HG03575 (cell line): ENCODE measurements around the gene GPR152.
"Not testable (repeated sequence)": the region's sequence is repeated elsewhere in the genome, so short reads cannot be mapped to it uniquely, and the experiment has no call there.

Source experiments
- ATAC-seq: cut with Tn5 transposase; IDR thresholded peaks from one replicate; pipeline ENCODE4 v1.9.1; 2021; ENCODE audit not compliant: unreplicated experiment, insufficient number of reproducible peaks, low FRiP score; ENCODE audit errors: extremely low read depth

GPR152 gene

DNA sequence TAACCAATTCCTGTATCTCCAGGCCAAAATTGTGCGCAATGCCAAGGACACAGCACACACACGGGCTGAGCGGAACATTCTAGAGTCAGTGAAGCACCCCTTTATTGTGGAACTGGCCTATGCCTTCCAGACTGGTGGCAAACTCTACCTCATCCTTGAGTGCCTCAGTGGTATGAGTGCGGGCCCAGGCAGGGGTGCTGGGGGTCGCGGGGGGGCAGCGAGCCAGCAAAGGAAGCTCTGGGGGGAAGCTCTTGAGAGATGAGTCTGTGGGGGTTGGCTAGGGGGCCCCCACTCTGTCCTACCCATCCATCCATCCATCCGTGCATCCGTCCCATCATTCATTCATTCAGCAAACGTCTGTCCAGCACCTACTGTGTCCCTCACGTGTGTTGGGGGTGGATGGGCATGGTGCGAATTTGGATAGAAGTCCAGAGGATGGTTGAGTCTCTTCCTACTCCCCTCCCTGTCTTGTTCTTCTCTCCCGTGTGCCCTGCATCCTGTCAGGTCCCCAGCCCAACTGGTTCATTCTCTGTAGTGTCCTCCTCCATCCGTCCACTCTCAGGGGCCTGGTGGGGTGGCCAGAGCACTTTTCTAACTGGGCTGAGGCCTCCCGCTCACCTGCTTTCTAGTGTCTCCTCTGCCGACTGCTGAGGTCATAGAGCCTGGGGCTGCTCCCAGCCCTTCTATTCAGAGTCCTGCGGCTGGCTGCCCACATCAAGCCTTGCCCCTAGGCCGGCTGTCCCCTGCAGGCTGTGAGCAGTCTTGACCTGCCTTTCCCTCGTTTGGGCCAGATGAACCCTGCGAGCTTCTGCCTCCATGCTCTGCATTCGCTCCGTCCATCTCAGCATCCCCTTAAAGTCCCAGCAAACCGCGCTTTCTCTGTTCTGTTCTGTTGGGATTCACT, 20.9 kb downstream of the GPR152 start:
- no peak for ATAC-seq

DNA sequence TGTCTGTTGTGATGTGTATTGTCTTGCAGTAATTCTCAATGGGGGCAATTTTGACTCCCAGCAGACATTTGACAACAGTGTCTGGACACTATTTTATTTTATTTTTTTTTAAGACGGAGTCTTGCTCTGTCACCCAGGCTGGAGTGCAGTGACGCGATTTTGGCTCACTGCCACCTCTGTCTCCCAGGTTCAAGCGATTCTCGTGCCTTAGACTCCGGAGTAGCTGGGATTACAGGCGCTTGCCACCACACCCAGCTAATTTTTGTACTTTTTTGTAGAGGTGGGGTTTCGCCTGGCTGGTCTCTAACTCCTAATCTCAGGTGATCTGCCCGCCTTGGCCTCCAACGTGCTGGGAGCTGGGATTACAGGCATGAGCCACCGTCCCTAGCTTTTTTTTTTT, 22.8 kb downstream of the GPR152 start:
- ATAC-seq: no peak

DNA sequence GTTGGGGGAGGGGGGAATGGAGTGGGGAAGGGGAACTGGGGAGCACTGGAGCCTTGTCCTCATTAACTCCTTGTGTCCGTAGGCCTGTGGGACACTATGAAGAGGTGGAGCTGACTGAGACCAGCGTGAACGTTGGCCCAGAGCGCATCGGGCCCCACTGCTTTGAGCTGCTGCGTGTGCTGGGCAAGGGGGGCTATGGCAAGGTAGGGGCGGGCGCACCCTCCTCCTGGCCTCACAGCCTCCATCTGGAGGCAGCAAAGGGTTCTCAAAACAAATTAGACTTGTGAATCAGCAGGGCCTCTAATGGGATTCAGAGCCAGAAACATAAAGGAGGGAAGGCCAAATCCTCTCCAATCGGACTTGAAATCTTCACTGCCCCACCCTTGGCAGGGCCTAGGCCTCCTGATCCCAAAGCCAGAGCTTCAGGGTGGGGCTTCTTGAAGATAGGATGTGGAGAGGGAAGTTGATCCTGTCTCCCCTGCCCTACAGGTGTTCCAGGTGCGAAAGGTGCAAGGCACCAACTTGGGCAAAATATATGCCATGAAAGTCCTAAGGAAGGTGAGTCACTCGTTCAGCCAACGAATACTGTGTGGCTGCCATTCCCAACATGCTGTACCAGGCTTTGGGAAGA, 23.4 kb downstream of the GPR152 start:
- ATAC-seq: no peak

DNA sequence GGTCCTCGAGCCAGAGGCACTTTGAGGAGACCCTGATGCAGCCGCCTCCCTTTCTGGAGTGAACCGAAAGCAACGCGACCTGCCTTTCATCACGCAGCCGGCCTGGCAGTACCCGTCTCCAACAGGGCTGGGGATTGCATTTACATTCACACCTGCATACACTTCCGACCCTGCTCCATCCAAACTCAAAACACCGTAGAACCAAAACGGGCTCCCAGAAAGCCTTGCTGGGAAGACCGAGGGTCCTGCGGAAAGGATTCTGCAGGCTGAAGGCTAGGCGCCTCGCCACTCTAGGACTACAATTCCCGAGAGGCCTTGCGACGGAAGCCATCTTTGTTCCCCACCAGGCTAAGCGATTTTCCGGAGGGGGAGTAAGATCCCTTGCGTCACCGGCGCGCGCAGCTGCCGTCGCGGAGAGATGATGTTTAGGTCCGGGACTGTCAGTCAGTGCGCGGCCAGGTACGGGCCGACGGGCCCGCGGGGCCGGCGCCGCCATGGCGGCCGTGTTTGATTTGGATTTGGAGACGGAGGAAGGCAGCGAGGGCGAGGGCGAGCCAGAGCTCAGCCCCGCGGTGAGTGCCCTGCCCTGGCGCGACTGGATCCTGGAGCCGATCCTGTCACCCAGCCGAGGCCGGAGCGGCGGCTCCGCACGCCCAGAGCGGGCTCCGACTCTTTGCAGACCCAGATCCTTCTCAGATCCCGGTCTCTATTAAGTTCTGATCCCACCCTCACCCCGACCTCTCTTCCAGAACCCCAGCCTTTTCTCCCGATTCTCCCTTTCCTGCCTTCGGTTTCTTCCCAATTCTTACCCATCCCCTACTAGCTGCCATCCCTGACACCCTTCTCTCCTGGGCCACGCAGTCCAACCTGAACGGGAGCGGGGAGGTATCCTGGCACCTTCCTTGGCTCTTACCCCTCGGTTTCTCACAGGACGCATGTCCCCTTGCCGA, 24.2 kb downstream of the GPR152 start, which contains the start of gene RPS6KB2:
Gene RPS6KB2, plus strand, starts transcription at position 443 of the 950 bp plus-strand sequence. Its CDS starts 52 bp downstream, at position 495.
- ATAC-seq: no peak

DNA sequence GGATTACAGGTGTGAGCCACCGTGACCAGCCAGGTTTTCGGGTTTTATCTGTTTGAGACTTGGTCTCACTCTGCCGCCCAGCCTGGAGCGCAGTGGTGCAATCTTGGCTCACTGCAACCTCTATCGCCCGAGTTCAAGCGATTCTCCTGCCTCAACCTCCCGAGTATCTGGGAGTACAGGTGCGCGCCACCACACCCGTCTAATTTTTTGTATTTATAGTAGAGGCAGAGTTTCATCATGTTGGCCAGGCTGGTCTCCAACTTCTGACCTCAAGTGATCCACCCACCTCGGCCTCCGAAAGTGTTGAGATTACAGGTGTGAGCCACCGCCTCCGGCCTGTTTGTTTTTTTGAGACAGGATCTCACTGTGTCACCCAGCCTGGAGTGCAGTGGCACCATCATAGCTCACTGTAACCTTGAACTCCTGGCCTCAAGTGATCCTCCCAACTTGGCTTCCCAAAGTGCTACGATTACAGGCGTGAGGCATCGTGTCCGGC, 25.1 kb downstream of the GPR152 start:
- ATAC-seq: not testable (repeated sequence)

DNA sequence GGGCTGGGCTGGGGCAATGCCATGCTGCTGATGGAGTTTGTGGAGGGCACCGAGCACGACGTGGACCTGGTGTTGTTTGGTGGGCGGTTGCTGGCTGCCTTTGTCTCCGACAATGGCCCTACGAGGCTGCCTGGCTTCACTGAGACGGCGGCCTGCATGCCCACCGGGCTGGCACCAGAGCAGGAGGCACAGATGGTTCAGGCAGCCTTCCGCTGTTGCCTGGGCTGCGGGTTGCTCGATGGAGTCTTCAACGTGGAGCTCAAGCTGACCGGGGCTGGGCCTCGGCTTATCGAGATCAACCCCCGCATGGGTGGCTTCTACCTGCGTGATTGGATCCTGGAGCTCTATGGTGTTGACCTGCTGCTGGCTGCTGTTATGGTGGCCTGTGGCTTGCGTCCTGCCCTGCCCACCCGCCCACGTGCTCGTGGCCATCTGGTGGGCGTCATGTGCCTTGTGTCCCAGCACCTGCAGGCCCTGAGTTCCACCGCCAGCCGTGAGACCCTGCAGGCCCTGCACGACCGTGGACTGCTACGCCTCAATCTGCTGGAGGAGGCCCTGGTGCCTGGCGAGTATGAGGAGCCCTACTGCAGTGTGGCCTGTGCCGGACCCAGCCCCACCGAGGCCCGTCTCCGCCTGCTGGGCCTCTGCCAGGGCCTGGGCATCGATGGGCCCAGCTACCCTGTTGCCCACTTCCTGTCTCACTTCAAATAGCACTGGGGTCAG, 28.5 kb downstream of the GPR152 start:
- no peak for ATAC-seq

DNA sequence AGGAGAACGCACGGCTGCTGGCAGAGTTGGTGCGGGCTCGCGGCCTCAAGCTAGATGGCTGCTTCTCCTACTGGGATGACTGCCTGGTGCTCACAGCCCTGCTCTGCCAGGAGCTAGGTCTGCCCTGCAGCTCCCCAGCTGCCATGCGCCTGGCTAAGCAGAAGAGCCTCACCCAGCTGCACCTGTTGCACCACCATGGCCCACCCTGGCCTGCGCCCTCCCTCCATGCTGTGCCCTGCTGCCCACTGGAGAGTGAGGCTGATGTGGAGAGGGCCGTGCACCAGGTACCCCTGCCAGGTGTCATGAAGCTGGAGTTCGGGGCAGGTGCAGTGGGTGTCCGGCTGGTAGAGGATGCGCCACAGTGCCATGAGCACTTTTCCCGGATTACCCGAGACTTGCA, 29.1 kb downstream of the GPR152 start:
- ATAC-seq: no peak

DNA sequence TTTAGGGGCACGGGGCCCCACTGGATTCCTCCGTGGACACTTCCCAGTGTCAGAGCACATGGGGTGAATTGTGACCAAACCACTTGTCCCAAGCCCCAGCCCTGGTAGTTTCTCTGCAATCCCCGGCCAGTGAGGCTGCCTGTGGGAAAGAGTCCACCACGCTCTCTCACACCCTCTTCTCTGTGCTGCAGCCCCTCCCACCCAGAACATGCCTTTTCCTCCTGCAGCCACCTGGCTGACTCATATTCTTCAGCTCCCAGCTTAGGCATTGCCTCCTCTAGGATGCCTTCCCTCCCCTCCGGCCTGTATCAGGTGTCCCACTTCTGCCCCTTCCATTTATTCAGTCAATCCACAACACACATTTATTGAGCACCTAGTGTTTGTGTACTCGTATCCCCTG, 29.6 kb downstream of the GPR152 start:
- no peak for ATAC-seq

DNA sequence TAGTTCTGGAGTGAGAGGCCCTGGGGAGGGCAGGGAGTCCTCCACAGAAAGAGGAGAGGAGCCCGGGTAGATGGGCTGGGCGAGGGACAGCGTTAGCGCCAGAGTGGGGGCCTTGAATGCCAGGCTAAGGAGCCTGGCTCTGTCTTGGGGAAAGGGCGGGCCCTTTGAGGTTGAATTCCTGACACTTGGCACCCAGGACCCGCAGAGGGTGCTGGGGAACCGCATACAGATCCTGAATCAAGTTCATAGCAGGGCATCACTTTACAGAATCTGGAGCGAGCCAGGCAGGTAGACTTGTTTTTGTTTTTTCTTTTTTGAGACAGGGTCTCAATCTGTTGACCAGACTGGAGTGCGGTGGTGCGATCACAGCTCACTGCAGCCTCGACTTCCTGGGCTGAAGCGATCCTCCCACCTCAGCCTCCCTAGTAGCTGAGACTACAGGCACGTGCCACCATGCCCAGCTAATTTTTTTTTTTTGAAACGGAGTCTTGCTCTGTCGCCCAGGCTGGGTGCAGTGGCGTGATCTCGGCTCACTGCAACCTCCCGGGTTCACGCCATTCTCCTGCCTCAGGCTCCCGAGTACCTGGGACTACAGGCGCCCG, 31.0 kb downstream of the GPR152 start:
- ATAC-seq: no peak

DNA sequence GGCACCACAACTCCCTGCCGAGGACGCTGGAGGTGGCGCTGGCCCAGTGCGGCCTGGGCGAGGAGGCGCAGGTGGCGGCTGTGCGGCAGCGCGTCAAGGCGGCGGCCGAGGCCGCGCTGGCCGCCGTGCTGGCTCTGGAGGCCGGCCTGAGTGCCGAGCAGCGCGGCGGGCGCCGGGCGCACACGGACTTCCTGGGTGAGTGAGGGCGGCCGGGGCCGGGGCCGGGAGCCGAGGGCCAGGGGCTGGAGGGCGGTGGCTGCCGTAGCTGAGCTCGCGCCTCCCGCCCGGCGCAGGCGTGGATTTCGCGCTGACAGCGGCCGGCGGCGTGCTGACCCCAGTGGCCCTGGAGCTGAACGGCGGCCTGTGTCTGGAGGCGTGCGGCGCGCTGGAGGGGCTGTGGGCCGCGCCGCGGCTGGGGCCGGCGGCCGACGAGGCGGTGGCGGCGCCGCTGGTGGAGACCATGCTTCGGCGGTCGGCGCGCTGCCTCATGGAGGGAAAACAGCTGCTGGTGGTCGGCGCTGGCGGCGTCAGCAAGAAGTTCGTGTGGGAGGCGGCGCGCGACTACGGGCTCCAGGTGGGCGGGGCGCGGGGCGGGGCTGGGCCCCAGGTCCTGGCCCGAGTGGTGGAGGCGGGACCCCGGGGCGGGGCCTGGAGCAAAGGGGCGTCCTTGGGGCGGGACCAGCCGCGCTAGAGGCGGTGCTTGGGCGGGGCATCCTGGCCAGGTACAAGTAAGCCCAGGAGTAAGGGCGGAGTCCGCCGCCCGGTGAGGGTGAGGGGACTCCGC, 31.7 kb downstream of the GPR152 start:
- ATAC-seq: no peak

DNA sequence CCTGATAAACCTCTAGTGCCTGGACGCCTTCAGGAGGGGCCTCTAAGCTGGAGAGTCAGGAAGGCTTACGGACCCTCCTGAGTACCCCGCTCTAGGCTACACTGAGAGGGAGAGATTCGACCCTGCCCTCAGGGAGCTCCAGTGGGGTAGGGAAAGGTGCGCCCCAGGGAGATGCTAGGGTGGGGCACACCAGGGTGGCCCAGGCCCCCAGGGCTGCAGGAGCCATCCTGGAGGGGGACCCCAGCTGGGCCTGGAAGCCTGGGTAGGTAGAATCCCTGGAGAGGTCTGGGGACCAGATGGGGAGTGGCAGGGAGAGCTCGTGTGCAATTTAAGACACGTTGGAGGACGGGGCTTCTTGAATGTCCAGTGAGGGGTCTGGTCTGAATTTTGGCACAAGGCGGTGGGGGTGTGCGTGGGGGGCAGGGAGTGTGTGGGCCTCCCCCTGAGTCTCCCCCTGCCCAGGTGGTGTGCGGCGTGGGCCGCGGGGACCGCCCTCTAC, 32.3 kb downstream of the GPR152 start:
- ATAC-seq: no peak

DNA sequence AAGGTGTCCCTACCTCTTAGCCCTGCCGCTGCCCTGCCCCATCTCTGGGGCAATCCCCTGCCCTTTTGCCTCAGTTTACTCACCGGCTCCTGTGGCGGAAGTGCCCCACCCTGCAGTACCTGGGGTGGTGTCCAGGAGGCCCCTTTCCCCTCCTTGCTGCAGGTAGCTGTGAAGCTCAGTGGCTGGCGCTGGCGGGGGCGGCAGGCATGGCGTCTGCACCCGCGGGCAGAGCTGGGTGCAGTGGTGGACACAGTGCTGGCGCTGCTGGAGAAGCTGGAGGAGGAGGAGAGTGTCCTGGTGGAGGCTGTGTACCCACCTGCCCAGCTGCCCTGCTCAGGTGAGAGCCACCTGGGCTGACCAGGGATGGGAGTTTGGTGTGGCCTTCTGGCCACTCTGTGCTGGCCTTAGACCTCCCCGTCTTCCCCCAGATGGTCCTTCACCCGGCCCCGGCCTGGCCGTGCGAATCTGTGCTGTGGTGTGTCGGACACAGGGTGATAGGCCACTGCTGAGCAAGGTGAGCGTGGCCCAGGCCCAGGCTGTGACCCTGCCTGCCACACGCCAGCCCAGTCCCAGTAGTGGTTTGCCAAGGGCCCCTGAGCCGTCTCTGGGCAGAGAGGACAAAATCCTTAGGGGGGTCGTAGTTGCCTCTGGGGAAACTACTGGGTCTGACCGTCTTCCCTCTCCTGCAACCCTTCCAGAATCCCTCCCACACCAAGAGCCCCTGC, 33.0 kb downstream of the GPR152 start:
- no peak for ATAC-seq

DNA sequence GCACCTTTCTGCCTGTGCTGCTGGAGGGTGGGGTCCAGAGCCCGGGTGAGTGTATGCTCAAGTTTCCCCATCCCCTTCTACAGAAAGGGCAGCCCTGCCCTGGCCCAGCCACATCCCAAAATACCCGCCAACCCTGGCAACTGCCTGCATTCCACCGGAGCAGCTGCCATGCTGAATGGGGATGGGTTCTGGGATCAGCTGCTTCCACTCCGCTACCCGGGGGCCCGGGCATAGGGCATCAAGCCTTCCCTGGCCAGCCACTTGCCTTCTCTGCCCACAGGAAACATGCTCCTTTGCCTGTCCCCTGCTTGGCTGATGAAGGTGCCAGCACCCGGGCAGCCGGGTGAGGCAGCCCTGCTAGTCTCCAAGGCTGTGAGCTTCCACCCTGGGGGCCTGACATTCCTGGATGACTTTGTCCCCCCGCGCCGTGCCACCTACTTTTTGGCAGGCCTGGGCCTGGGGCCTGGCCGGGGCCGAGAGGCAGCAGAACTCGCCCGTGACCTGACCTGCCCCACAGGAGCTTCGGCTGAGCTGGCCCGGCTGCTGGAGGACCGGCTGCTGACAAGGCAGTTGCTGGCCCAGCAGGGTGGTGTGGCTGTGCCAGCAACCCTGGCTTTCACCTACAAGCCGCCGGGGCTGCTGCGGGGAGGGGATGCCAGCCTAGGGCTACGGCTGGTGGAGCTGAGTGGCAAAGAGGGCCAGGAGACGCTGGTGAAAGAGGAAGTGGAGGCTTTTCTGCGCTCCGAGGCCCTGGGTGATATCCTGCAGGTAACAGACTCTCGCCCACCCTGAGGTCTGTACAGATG, 33.9 kb downstream of the GPR152 start:
- no peak for ATAC-seq

DNA sequence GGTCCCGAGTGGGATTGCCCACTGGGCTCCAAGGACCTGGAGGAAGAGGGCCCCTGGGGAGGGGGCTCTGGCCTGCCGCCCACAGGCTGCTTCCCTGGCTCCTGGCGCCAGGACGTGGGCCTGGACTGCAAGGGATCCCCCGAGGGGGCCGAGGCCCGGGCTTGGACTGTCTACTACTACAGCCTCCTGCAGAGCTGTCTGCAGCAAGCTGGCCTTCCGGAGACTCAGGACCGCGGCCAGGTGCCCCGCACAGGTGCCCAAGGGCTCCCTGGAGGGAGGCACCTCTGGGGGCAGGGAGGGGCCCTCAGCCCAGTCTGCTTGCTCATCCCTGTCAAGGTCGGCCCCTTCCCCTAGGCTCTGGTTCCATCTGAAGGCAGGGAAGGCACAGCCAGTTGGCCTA, 35.1 kb downstream of the GPR152 start:
- no peak for ATAC-seq

DNA sequence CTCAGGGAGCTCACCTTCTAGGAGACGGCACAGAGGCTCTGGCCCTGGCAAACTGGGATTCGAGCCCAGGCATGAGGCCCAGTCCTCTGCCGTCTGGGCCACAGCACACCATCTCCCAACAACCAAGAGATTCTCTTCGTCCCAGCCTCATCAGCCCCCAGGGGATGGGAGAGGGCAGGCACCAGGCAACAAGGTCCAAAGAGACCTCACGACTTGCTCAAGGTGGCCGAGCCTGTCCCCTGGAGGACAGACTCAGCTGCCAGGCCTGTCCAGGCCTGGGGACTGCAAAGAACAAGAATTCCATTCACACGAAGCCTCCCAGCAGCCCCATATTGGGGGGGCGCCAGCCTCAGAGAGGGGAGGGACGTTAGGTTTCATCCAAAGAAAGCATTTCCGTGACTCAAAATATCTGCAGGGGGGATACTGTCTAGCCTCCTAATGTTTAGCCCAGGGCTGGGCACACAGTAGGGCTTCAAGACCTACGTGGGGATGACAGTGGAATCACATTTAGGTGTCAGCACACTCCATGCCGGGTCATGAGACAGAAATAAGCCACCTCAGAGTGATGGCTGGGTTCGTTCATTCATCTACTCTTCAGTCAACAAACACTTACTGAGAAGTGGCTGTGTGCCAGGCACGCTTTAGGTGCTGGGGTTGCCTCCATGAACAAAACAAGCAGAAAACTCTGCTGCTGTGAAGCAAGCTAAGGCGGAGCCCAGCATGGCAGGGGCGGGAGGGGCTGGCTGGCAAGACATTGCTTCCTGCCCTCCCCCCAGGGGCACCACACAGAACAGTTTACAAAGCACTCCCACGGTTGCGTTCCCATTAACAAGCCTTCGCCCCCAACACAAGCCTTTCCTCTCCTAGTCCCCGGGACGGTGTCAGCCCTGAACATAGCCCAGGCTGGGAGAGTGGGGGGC, 35.9 kb downstream of the GPR152 start:
- no peak for ATAC-seq
